SK-N-MC (cell line): ENCODE data around the gene POPDC3.

ENCODE experiments used
- EZH2 ChIP-seq: fragments of 200-600 bp; sonication (generic); IDR thresholded peaks from one replicate; pipeline ENCODE4 v1.6.1; 2017; ENCODE audit warnings: antibody characterized with exemption
- FOXP2 ChIP-seq: optimal IDR thresholded peaks from 2 replicates; pipeline ENCODE3; 2011; ENCODE audit warnings: mild to moderate bottlenecking, moderate library complexity; ENCODE audit not compliant: insufficient read depth; ENCODE audit errors: extremely low read length, control extremely low read depth
- POLR2AphosphoS5 ChIP-seq: IDR thresholded peaks from 2 replicates; pipeline ENCODE4 v1.6.1; 2012; ENCODE audit warnings: mild to moderate bottlenecking, low read depth, low read length, borderline replicate concordance

DNA sequence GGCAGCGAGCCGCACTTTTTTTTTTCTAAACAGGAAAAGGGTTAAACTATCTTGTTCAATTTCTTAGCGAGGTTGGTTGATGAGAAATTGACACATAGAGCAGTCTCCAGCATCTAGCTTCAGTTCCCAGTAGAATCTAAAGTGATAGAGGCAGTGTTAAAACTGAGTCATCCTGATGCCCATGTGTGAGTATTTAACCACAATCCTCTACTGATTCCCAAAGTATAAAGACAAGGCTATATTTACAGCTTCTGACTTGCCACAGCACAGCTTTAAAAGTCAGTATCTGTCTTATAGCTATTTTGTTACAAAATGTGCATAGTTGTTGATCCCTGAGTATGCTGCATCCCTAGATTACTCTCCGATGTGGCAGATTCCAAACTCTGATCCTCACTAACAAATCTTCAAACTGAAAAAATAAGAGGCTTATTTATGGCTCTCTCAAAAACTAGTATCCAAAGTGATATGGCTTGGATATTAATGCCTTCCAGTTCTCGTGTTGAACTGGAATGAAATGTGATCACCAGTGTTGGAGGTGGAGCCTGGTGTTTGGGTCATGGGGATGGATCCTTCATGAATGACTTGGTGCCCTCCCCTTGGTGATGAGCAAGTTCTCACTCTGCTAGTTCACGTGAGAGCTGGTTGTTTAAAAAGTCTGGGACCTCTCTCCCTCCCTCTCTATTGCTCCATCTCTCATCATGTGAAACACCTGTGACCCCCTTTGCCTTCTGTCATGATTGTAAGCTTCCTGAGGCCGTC is 13.1 kb upstream of the POPDC3 start:
- no peak for TF ChIP-seq EZH2
- no peak for TF ChIP-seq POLR2AphosphoS5
- no peak for TF ChIP-seq FOXP2
